NOMO-1 treated with DMSO at 0.1 percent for 48 hours (cell line): ENCODE results near the gene IFNL3.
A peak's percentile ranks its signal among the peaks of the same experiment; 100 is the strongest.
"Not testable (repeated sequence)": the region's sequence is repeated elsewhere in the genome, so short reads cannot be mapped to it uniquely, and the experiment has no call there.

ENCODE experiments used
- DNase-seq: peaks from one replicate; lab custom pipeline; 2025; ENCODE audit not compliant: unreplicated experiment; lab: John Stamatoyannopoulos, UW

The IFNL3 gene

DNA sequence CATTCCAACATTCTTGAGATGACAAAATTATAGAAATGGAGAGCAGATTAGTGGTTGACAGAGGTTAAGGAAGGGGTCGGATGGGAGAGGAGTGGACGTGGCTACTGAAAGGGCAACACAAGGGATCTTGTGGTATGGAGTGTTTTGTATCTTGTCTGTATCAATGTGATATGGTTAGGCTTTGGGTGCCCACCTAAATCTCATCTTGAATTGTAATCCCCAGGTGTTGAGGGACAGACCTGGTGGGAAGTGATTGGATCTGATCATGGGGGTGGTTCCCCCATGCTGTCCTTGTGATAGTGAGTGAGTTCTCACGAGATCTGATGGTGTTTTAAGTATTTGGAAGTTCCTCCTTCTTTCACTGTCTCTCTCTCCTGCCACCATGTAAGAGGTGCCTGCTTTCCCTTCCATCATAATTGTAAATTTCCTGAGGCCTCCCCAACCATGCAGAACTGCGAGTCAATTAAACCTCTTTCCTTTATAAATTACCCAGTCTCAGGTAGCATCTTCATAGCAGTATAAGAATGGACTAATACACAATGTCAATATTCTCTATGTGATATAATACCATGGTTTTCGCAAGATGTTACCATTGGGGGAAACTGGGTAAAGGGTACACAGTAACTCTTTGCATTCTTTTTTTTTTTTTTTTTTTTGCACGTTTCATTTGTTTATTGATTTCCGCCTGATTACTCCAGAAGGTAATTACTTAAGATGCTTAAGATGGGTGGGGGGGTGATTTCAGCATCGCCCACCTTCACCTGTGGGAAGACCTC lies 8.8 kb upstream of the IFNL3 start:
- DNase-seq = no peak

DNA sequence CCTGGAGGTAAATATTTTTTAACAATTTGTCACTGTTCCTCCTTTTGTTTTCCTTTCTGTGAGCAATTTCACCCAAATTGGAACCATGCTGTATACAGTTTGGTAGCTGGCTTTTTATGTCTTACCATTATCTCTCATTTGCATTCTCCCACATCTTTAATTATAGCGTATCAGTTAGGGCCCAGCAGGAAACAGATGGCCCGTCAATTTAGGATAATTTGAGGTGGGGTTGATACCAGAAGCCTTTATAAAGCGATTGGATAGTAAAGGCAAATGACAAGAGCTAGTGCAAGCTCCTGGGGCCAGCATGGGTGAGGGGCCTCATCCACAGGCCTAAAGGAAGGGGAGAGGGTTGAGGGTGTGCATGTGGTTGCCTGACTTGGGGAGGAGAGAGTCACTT lies 7.7 kb upstream of the IFNL3 start:
- DNase-seq = peak; percentile 4

DNA sequence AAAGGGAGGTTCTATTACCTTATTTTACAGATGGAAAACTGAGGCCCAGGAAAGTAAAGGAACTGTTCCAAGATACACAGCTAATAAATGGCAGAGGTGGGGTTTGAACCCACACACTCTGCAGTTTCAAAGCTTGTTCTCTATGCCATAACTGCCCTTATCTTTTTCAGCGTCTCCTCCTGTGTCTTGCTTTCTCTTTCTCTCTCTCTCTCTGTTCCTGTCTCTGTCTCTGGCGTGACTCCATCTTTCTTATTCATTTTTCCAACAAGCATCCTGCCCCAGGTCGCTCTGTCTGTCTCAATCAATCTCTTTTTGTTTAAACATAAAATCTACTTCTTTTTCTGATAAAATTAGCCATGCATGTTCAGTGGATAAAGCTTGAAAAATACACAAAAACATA lies 7.0 kb upstream of the IFNL3 start:
- no peak for DNase-seq

GRCh38 chr19:39251081-39251480 lies 6.3 kb upstream of the IFNL3 start:
- DNase-seq = no peak

DNA sequence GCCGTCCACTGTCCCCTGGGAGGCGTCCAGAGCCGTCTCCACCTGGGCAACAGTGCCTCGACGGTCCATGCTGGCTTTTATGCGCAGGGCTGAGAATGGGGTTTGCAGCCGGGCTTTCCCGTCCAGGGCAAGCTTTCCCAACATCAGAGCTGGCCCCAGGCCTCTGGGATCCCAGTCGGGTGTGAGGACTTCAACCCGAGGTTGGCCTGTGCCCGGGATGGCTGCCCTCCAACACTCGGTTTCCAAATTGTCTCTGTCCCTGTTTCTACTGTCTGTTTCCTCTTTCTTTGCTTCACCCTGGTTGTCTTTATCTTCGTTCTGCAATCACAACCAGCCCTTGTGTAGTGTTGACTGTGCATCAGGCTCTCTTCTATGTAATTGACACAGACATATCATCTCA lies 4.0 kb upstream of the IFNL3 start, which contains the start of gene IFNL4:
Gene IFNL4, minus strand, starts transcription at position 51 of the 400 bp plus-strand sequence.
- DNase-seq = no peak

DNA sequence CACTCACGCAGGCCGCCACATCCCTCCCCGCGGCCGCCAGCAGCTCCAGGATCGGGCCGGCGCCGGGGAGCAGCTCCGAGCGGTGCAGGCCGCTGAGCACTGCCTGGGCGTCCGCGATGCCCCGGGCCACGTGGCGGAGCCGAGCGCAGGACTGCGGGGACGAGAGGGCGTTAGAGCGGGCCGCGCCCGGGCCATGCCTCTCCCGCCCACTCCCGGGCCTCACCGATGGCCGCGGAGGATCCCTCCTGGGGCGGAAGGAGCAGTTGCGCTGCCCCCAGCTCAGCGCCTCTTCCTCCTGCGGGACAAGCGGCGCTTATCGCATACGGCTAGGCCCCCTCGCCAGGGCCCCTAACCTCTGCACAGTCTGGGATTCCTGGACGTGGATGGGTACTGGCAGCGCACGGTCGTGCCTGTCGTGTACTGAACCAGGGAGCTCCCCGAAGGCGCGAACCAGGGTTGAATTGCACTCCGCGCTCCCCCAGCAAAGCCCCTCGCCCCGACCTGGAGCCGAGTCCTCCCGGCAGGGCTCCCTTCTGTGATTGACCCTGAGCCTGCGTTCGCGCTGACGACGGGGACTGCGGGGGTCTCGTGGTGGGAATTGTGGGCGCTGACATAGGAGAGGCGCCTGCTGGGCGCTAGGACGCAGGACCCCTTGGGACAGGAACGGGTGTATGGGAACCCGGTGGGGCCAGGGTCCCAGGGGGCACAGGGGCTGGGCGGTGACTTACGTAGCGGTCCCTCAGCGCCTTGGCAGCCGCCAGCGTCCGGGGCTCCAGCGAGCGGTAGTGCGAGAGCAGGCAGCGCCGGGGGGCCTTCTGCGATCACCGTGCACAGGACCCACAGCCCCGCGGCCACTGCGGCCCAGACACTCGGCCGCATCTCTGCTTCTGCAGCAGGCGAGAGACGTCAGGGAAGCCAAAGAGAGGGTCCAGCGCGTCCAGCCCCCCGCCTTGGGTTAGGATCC lies 3.2 kb upstream of the IFNL3 start:
- no peak for DNase-seq

- no peak for DNase-seq
Observed at GRCh38 chr19:39246951-39247669, 2.3 kb upstream of the IFNL3 start.

GRCh38 chr19:39245166-39245565 lies 360 bp upstream of the IFNL3 start:
- not testable (repeated sequence) for DNase-seq

DNA sequence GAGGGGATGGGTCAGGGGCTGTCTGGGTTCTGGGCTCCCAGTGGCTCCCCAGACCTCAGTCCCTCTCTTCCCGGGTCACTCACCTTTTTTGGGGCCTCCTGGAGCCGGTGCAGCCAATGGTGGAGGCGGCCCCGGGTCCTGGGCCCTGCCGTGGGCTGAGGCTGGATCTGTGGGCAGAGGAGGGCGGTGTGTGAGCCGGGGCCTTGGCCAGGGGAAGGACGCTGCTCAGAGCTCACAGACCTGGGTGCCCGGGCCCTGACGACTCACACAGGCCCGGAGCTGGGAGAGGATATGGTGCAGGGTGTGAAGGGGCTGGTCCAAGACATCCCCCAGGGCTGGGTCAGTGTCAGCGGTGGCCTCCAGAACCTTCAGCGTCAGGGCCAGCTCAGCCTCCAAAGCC lies 1.1 kb downstream of the IFNL3 start:
- not testable (repeated sequence) for DNase-seq

DNA sequence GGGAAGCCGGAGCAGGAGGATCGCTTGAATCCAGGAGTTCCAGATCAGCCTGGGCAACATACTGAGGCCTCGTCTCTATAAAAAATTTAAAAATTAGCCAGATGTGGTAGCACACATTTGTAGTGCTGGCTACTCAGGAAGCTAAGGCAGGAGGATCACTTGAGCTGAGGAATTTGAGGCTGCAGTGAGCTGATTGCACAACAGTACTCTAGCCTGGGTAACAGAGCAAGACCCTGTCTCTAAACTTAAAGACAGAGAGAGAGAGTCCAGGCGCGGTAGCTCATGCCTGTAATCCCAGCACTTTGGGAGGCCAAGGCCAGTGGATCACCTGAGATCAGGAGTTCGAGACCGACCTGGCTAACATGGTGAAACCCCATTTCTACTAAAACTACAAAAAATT lies 4.4 kb downstream of the IFNL3 start:
- DNase-seq = no peak

DNA sequence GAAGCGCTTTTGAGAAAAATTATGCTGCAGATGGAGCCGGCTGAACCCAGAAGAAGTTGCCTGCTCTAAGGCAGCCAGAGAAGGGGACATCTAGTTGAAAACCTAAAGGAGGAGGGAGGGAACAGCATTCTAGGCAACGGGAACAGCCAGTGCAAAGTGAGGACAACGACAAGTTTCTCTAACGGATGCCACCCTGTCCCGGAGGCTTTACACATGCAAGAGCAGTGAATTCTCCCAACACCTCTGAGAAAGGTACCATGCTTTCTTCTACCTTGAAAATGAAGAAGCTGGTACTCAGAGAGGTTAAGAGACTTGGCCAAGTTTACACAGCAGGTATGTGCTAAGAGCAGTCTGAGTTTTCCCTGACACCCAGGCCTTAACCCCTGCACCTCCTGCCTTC lies 5.9 kb downstream of the IFNL3 start:
- DNase-seq = no peak

GRCh38 chr19:39238209-39238608 lies 6.6 kb downstream of the IFNL3 start:
- no peak for DNase-seq

- no peak for DNase-seq
Observed at GRCh38 chr19:39237200-39238184, 7.3 kb downstream of the IFNL3 start.

- DNase-seq = no peak
Observed at GRCh38 chr19:39236527-39236926, 8.3 kb downstream of the IFNL3 start.

DNA sequence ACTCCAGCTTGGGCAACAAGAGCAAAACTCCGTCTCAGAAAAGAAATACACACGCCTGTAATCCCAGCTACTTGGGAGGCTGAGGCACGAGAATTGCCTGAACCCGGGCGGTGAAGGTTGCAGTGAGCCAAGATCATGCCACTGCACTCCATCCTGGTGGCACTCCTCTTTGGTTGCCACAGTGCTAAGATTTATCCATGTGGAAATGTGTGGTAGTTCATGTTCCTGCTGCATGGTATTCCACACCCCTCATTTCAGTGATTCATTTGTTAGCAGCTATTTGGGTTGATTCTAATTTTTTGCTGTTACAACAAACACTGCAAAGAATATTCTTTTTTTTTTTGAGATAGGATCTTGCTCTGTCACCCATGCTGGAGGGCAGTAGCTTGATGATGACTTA lies 12.1 kb downstream of the IFNL3 start:
- no peak for DNase-seq

DNA sequence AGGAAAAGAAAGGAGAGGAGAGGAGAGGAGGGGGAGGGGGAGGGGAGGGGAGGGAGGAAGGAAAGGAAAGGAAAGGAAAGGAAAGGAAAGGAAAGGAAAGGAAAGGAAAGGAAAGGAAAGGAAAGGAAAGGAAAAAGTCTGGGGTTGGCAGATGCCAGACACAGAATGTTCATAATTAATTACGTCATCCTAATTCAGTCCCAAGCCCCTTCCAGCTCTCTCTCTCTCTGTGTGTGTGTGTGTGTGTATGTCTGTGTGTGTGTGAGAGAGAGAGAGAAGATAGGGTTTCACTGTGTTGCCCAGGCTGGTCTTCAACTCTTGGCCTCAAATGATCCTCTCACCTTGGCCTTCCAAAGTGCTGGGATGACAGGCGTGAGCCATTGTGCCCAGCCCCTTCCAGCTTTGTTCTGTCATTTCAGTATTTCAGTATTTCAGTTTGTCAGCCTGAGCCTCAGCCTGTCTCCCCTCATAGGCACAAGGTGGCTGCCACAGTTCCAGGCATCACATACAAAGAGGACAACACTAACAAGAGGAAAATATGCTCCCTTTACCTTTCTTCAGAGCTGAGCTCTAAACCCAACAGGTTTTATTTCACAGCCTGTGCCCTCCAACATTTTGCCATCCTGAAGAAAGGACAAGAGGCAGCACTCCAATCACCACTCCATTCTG lies 14.6 kb downstream of the IFNL3 start:
- no peak for DNase-seq

GRCh38 chr19:39224910-39225309 lies 19.9 kb downstream of the IFNL3 start:
- peak; percentile 52 for DNase-seq

GRCh38 chr19:39223703-39224279 lies 21.0 kb downstream of the IFNL3 start:
- DNase-seq = peak; percentile 6

- DNase-seq = not testable (repeated sequence)
Observed at GRCh38 chr19:39219108-39219507, 25.7 kb downstream of the IFNL3 start.
